Measurements from ENCODE around the gene NLGN2.

GRCh38 chr17:7407485-7408251 is at the start of gene NLGN2:
- TF ChIP-seq, protein P1, sequence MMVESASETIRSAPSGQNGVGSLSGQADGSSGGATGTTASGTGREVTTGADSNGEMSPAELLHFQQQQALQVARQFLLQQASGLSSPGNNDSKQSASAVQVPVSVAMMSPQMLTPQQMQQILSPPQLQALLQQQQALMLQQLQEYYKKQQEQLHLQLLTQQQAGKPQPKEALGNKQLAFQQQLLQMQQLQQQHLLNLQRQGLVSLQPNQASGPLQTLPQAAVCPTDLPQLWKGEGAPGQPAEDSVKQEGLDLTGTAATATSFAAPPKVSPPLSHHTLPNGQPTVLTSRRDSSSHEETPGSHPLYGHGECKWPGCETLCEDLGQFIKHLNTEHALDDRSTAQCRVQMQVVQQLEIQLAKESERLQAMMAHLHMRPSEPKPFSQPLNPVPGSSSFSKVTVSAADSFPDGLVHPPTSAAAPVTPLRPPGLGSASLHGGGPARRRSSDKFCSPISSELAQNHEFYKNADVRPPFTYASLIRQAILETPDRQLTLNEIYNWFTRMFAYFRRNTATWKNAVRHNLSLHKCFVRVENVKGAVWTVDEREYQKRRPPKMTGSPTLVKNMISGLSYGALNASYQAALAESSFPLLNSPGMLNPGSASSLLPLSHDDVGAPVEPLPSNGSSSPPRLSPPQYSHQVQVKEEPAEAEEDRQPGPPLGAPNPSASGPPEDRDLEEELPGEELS (CRISPR knock-in tag; IDR thresholded peaks at IDR 0.05), result no peak
- no peak for TF ChIP-seq NR1H2 (CRISPR knock-in tag; IDR thresholded peaks at IDR 0.05)
- TF ChIP-seq USF2 (CRISPR knock-in tag; IDR thresholded peaks at IDR 0.05), result no peak
- no peak for TF ChIP-seq JUN (CRISPR knock-in tag; IDR thresholded peaks at IDR 0.05)
- no peak for TF ChIP-seq ZBTB21 (CRISPR knock-in tag; IDR thresholded peaks at IDR 0.05; ENCODE audit: borderline replicate concordance)
- no peak for TF ChIP-seq CTCF (IDR thresholded peaks at IDR 0.05)
- no peak for TF ChIP-seq CREM (CRISPR knock-in tag; IDR thresholded peaks at IDR 0.05)
- no peak for TF ChIP-seq ARID4B (CRISPR knock-in tag; IDR thresholded peaks at IDR 0.05; ENCODE audit: borderline replicate concordance)
- no peak for TF ChIP-seq NR2C2 (CRISPR knock-in tag; IDR thresholded peaks at IDR 0.05)
- TF ChIP-seq, protein P2, sequence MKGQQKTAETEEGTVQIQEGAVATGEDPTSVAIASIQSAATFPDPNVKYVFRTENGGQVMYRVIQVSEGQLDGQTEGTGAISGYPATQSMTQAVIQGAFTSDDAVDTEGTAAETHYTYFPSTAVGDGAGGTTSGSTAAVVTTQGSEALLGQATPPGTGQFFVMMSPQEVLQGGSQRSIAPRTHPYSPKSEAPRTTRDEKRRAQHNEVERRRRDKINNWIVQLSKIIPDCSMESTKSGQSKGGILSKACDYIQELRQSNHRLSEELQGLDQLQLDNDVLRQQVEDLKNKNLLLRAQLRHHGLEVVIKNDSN (CRISPR knock-in tag; IDR thresholded peaks at IDR 0.05), result no peak

All from WTC11 (cell line).